Glutamatergic neuron (in vitro differentiated cells): ENCODE data around the gene ADCYAP1R1. TPM values are rescaled to one million over a fixed set of nuclear protein-coding genes. Genes with fewer than 3 reads are reported as not detected.

Experiments used
- DNase-seq: peaks from one replicate; pipeline ENCODE4 v3.0.0; 2022
- H3K27ac Mint-ChIP-seq: one replicate; pipeline ENCODE4 v1.8.0; 2020; ENCODE audit warnings: mild to moderate bottlenecking, mixed read lengths, inconsistent platforms; ENCODE audit not compliant: unreplicated experiment
- H3K27me3 Mint-ChIP-seq: one replicate; pipeline ENCODE4 v1.8.0; 2020; ENCODE audit warnings: mild to moderate bottlenecking, moderate library complexity, mixed read lengths, inconsistent platforms; ENCODE audit not compliant: unreplicated experiment
- H3K36me3 Mint-ChIP-seq: one replicate; pipeline ENCODE4 v1.8.0; 2020; ENCODE audit warnings: mild to moderate bottlenecking, mixed read lengths, inconsistent platforms; ENCODE audit not compliant: unreplicated experiment
- H3K4me1 Mint-ChIP-seq: one replicate; pipeline ENCODE4 v1.8.0; 2020; ENCODE audit warnings: mild to moderate bottlenecking, low read depth, mixed read lengths, inconsistent platforms; ENCODE audit not compliant: unreplicated experiment
- H3K4me3 Mint-ChIP-seq: one replicate; pipeline ENCODE4 v1.8.0; 2020; ENCODE audit warnings: mild to moderate bottlenecking, mixed read lengths, inconsistent platforms; ENCODE audit not compliant: unreplicated experiment
- H3K9me3 Mint-ChIP-seq: one replicate; pipeline ENCODE4 v1.8.0; 2020; ENCODE audit warnings: mild to moderate bottlenecking, moderate library complexity, mixed read lengths, inconsistent platforms; ENCODE audit not compliant: unreplicated experiment
- total RNA-seq: library from RNA; stranded (reverse); fragmentation: NEBNext Ultra II Directional; extraction: Animal tissue kit (Norgen Biotek cat#: 25700); gene quantifications from one replicate; pipeline ENCODE4 v1.2.1, GENCODE V29; 2021; ENCODE audit not compliant: unreplicated experiment
- TF ChIP-seq, protein P1 (sequence below): fragments of 200-600 bp; sonication (generic); IDR thresholded peaks from one replicate; pipeline ENCODE4 v1.5.0; 2021; ENCODE audit not compliant: partially characterized antibody, unreplicated experiment

The ADCYAP1R1 gene
- total RNA-seq, 1 donor from 2014 or later, result 0.71 TPM

GRCh38 chr7:31053986-31054385, 1.9 kb downstream of the ADCYAP1R1 start:
- H3K4me1 Mint-ChIP-seq, result peaks cover 4% of the 10 kb centered on the region
- H3K9me3 Mint-ChIP-seq, result peaks cover 9% of the 10 kb centered on the region
- H3K27ac Mint-ChIP-seq, result no peak overlapping the region
- TF ChIP-seq, protein P1, sequence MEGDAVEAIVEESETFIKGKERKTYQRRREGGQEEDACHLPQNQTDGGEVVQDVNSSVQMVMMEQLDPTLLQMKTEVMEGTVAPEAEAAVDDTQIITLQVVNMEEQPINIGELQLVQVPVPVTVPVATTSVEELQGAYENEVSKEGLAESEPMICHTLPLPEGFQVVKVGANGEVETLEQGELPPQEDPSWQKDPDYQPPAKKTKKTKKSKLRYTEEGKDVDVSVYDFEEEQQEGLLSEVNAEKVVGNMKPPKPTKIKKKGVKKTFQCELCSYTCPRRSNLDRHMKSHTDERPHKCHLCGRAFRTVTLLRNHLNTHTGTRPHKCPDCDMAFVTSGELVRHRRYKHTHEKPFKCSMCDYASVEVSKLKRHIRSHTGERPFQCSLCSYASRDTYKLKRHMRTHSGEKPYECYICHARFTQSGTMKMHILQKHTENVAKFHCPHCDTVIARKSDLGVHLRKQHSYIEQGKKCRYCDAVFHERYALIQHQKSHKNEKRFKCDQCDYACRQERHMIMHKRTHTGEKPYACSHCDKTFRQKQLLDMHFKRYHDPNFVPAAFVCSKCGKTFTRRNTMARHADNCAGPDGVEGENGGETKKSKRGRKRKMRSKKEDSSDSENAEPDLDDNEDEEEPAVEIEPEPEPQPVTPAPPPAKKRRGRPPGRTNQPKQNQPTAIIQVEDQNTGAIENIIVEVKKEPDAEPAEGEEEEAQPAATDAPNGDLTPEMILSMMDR, result no peak
- no peaks in the 10 kb centered on the region for H3K36me3 Mint-ChIP-seq
- H3K27me3 Mint-ChIP-seq, result peaks cover 13% of the 10 kb centered on the region
- H3K4me3 Mint-ChIP-seq, result no peak overlapping the region
- DNase-seq, result no peak

- peaks cover 3% of the 10 kb centered on the region for H3K4me1 Mint-ChIP-seq
- no peaks in the 10 kb centered on the region for H3K36me3 Mint-ChIP-seq
- peaks cover 15% of the 10 kb centered on the region for H3K27me3 Mint-ChIP-seq
- no peak overlapping the region for H3K4me3 Mint-ChIP-seq
- DNase-seq, result no peak
- no peak overlapping the region for H3K27ac Mint-ChIP-seq
- TF ChIP-seq, protein P1, result no peak
- peaks cover 9% of the 10 kb centered on the region for H3K9me3 Mint-ChIP-seq
Observed at GRCh38 chr7:31054608-31055278, 2.6 kb downstream of the ADCYAP1R1 start.

DNA sequence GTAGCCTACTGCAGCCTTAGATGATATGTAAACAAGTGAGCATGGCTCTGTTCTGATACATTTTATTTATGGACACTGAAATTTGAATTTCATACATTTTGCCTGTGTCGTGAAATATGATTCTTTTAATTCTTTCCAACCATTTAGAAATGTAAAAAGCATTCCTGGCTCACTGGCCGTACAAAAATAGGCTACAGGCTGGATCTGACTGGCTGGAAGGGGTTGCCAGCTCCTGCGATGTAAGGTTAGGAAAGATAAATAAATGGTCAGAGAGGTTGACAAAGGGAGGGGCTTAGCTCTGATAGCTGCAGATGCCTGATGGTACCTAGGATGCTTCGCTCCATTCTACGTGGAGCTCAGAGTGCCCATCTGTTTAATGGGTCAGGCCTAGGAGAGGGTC, 3.4 kb downstream of the ADCYAP1R1 start:
- DNase-seq, result no peak
- peaks cover 1% of the 10 kb centered on the region for H3K4me1 Mint-ChIP-seq
- H3K9me3 Mint-ChIP-seq, result peaks cover 8% of the 10 kb centered on the region
- peaks cover 15% of the 10 kb centered on the region for H3K27me3 Mint-ChIP-seq
- H3K27ac Mint-ChIP-seq, result no peak overlapping the region
- no peak overlapping the region for H3K4me3 Mint-ChIP-seq
- no peaks in the 10 kb centered on the region for H3K36me3 Mint-ChIP-seq
- TF ChIP-seq, protein P1, result no peak

DNA sequence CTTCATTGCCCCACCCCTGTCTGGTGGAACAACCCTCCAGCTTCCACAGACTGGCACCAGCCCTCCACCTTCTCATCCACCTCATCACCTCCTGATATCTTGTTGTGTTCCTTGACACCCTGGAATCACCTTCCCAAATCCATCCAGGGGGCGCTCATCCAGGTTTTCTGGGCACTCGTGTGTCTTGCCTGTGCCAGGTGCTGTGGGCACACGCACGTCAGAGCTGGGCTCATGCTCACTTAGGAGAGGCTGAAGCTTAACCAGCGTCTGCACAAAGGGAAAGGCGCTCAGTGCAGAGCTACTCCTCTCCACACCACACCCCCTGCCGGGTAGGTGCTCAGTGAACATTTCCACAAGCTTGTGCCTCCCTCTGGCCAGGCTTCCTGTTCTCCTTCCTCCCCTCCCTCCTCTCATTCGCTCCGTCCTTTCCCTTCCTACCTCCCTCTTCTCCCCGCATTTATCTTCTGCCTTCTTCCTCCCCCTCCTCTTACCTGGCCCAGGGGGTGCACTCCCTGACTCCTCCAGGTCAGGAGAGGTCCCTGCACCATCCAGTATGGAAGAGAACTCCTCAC, 4.8 kb downstream of the ADCYAP1R1 start:
- H3K4me1 Mint-ChIP-seq, result peaks cover 1% of the 10 kb centered on the region
- no peaks in the 10 kb centered on the region for H3K36me3 Mint-ChIP-seq
- no peak overlapping the region for H3K27ac Mint-ChIP-seq
- H3K4me3 Mint-ChIP-seq, result no peak overlapping the region
- peaks cover 10% of the 10 kb centered on the region for H3K27me3 Mint-ChIP-seq
- H3K9me3 Mint-ChIP-seq, result peaks cover 5% of the 10 kb centered on the region
- TF ChIP-seq, protein P1, result no peak
- no peak for DNase-seq

DNA sequence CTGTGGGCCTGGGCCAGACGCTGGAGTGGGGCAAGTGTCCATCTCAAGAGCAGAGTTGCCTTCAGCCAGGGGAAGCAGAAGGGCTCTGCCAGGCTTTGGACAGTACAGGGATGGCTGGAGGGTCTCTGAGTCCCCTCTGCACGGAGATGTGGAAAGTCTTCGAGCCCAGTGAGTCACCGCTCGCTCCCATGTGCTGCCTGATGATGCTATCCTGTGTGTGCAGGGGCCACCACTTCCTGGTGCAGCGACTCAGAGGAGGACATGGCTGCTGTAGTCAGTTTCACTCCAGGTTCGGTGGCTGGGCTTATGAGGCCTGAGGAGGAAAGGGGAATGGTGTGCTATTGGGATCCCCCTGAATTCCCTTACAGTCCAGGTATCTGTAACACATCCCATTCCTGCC, 6.0 kb downstream of the ADCYAP1R1 start:
- H3K27ac Mint-ChIP-seq, result no peak overlapping the region
- TF ChIP-seq, protein P1, result no peak
- H3K4me3 Mint-ChIP-seq, result no peak overlapping the region
- H3K27me3 Mint-ChIP-seq, result peaks cover 13% of the 10 kb centered on the region
- no peaks in the 10 kb centered on the region for H3K36me3 Mint-ChIP-seq
- peaks cover 1% of the 10 kb centered on the region for H3K4me1 Mint-ChIP-seq
- DNase-seq, result no peak
- H3K9me3 Mint-ChIP-seq, result peaks cover 5% of the 10 kb centered on the region
